NCI-H2196 treated with DMSO at 0.1 percent for 48 hours (cell line): ENCODE results near the gene INSIG1.

Source experiments
- DNase-seq: peaks from one replicate; lab custom pipeline; 2025; ENCODE audit not compliant: unreplicated experiment; lab: John Stamatoyannopoulos, UW

The INSIG1 gene

GRCh38 chr7:155344618-155345433 lies 47.1 kb downstream of the INSIG1 start:
- DNase-seq: no peak

GRCh38 chr7:155345490-155345889 lies 47.8 kb downstream of the INSIG1 start:
- no peak for DNase-seq

GRCh38 chr7:155346285-155346684 lies 48.6 kb downstream of the INSIG1 start:
- DNase-seq: no peak

- no peak for DNase-seq
Observed at GRCh38 chr7:155348806-155349205, 51.1 kb downstream of the INSIG1 start.

- no peak for DNase-seq
Observed at GRCh38 chr7:155349601-155350331, 52.1 kb downstream of the INSIG1 start.

GRCh38 chr7:155351120-155351870 lies 53.6 kb downstream of the INSIG1 start:
- no peak for DNase-seq

GRCh38 chr7:155352076-155352752 lies 54.5 kb downstream of the INSIG1 start:
- no peak for DNase-seq

GRCh38 chr7:155352753-155353115 lies 55.1 kb downstream of the INSIG1 start:
- no peak for DNase-seq

- no peak for DNase-seq
Observed at GRCh38 chr7:155353256-155353897, 55.7 kb downstream of the INSIG1 start.

GRCh38 chr7:155354371-155355048 lies 56.8 kb downstream of the INSIG1 start:
- DNase-seq: no peak

- no peak for DNase-seq
Observed at GRCh38 chr7:155355176-155355575, 57.5 kb downstream of the INSIG1 start.

GRCh38 chr7:155355745-155356144 lies 58.1 kb downstream of the INSIG1 start:
- no peak for DNase-seq

GRCh38 chr7:155356323-155357105 lies 58.8 kb downstream of the INSIG1 start:
- DNase-seq: no peak

GRCh38 chr7:155357573-155358041 lies 59.9 kb downstream of the INSIG1 start:
- DNase-seq: no peak

GRCh38 chr7:155358066-155358947 lies 60.6 kb downstream of the INSIG1 start:
- DNase-seq: no peak

- no peak for DNase-seq
Observed at GRCh38 chr7:155358948-155359712, 61.5 kb downstream of the INSIG1 start.
